ENCODE measurements around the gene NUDCD3. TPM values are rescaled to one million over a fixed set of nuclear protein-coding genes. Genes with fewer than 3 reads are reported as not detected.
A peak's percentile ranks its signal among the peaks of the same experiment; 100 is the strongest.

NUDCD3 gene
- total RNA-seq, 1 experiment from 2014 or later: 71.9 TPM

DNA sequence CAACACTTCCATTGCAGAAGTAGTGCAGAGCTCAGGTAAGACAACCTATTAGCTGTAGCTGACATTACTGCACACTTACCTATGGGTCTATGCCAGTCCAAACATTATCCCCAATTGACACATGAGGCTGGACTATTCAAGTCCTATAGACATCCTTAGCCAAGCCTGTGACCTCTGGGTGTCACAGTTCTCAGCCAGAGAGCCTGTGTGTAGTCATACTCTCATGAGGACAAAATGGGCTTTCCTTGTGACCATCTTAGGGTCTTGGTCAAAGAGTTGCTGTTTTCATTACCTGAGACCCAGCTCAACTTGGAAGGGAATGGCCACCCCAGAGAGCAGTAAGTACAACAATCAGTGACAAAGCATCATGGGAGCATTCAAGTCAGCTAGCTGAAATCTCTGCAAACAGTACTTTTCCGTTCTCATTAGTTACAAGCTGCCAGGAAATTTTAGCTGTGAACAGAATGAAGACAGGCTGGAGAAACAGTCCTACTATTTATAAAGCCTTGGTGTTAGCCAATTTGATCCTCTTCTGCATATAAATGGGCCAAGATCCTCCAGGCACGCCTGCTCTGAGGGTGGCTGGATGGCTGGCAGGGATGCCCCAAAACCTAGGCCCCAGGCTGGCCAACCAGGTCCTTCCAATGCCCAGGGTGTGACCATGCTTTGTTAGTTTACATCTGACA is 44.3 kb downstream of the NUDCD3 start:
- Histone ChIP-seq H3K9me3 (ENCODE audit: control insufficient read depth, low read depth, low read length) (no peaks in the 10 kb centered on the region), H2BK15ac (ENCODE audit: low read depth, low read length) (no peak overlapping the region), H2BK20ac (ENCODE audit: low read depth, low read length, poor library complexity, severe bottlenecking) (no peak overlapping the region), H3K4me2 (ENCODE audit: insufficient read depth, insufficient read length, low read length) (no peak overlapping the region), H3K56ac (ENCODE audit: insufficient read length, low read depth, low read length) (no peak overlapping the region), H3K9ac (ENCODE audit: extremely low read depth, insufficient read length, low read length) (no peak overlapping the region), H2BK120ac (ENCODE audit: low read depth, low read length, poor library complexity, severe bottlenecking) (no peak overlapping the region), H3K23ac (ENCODE audit: insufficient read length, low read depth, low read length) (no peak overlapping the region), H3T11ph (ENCODE audit: low read length) (no peak overlapping the region), H4K5ac (ENCODE audit: insufficient read length, low read depth, low read length) (no peak overlapping the region), H3K79me1 (ENCODE audit: insufficient read depth, low read depth, low read length, poor library complexity, severe bottlenecking) (no peaks in the 10 kb centered on the region), H4K20me1 (ENCODE audit: control insufficient read depth, insufficient read depth, insufficient read length) (no peaks in the 10 kb centered on the region), H3K27me3 (ENCODE audit: insufficient read depth, low read length) (no peaks in the 10 kb centered on the region), H2BK5ac (ENCODE audit: insufficient read length, low read length) (no peak overlapping the region), H3K18ac (ENCODE audit: insufficient read length, low read depth, low read length) (no peak overlapping the region), H4K91ac (ENCODE audit: insufficient read length, low read depth, low read length) (no peak overlapping the region), H2AFZ (ENCODE audit: low read length) (no peak overlapping the region), H4K8ac (replicated peaks; ENCODE audit: insufficient read length, low read depth, low read length) (no peak overlapping the region), H3K27ac (ENCODE audit: insufficient read length, low read depth, low read length) (no peak overlapping the region), H3K14ac (ENCODE audit: insufficient read depth, low read length) (no peak overlapping the region), H2BK12ac (ENCODE audit: insufficient read length, low read depth, low read length) (no peak overlapping the region), H2AK5ac (ENCODE audit: insufficient read length, low read length) (no peak overlapping the region), H3K4ac (ENCODE audit: low read depth, low read length) (no peak overlapping the region), H3K79me2 (ENCODE audit: insufficient read depth, low read length) (no peaks in the 10 kb centered on the region), H3K4me1 (ENCODE audit: insufficient read depth, low read length) (no peaks in the 10 kb centered on the region), H3K23me2 (ENCODE audit: insufficient read length, low read depth, low read length, poor library complexity, severe bottlenecking) (no peaks in the 10 kb centered on the region)
- Mint-ChIP-seq H3K9me3 (no peaks in the 10 kb centered on the region), H3K4me1 (peaks cover 11 to 19% of the 10 kb centered on the region in 2 experiments), H3K4me3 (no peak overlapping the region), H3K27me3 (ENCODE audit: low read depth) (no peaks in the 10 kb centered on the region), H3K36me3 (ENCODE audit: insufficient read depth in 1 of 3, low read depth in 3 of 3) (peaks cover 10 to 18% (median 14%) of the 10 kb centered on the region in 3 experiments; a peak in 6 of 7 replicates), H3K27ac (peak overlapping the region in 2 of 3 experiments; percentile 89; a peak in 2 of 7 replicates)
- TF ChIP-seq CTCF (conservative IDR thresholded peaks at IDR 0.05): no peak
- WGBS (ENCODE audit: extremely low coverage, insufficient read length, low lambda C conversion rate): no CpG with 5 or more reads among the region's 2 CpGs
- DNase-seq: no peak

All from H9 (cell line).